GM18505 (cell line): ENCODE measurements around the gene VENTX.
"Not testable (repeated sequence)": the region's sequence is repeated elsewhere in the genome, so short reads cannot be mapped to it uniquely, and the experiment has no call there.

Experiments used
- ATAC-seq: cut with Tn5 transposase; IDR thresholded peaks from one replicate; pipeline ENCODE4 v1.9.1; 2021; ENCODE audit not compliant: unreplicated experiment
- POLR2A ChIP-seq: IDR thresholded peaks from 4 replicates; pipeline ENCODE4 v1.6.1; 2011; ENCODE audit warnings: borderline replicate concordance; ENCODE audit not compliant: insufficient read depth, insufficient read length; ENCODE audit errors: extremely low read depth

VENTX gene

GRCh38 chr10:133216776-133217175 lies 20.9 kb upstream of the VENTX start:
- no peak for TF ChIP-seq POLR2A
- no peak for ATAC-seq

DNA sequence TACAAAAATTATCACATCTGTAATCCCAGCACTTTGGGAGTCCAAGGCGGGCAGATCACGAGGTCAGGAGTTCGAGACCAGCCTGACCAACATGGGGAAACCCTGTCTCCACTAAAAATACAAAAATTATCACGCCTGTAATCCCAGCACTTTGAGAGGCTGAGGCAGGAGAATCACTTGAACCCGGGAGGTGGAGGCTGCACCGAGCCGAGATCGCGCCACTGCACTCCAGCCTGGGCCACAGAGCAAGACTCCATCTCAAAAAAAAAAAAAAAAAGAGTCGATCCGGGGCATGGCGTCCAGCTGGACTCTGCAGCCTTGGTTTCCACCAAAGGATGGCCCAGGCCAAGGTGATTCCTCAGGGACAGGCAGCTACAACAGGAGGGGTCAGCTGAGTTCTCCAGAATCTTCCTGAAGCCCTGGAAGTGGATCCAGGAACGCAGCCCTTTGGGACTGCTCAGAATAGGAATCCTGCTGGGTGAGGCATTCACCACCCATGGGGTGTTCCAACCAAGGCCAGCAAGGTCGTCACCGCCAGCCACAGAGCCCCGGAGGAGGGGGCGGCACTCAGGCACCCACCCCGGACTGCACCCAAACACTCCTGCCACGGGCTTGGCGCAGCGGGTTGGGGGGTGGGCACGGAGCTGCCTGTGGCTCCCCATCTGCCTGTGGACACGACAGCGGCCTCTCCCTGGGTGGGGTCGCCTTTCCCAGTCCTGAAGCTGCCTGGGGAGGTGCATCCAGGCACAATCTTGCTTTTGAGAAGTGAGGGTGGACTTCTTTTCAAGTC lies 19.7 kb upstream of the VENTX start:
- no peak for ATAC-seq
- no peak for TF ChIP-seq POLR2A

- no peak for ATAC-seq
- no peak for TF ChIP-seq POLR2A
Measured at GRCh38 chr10:133218891-133219290, 18.8 kb upstream of the VENTX start.

- no peak for TF ChIP-seq POLR2A
- no peak for ATAC-seq
Measured at GRCh38 chr10:133219782-133220181, 17.9 kb upstream of the VENTX start.

DNA sequence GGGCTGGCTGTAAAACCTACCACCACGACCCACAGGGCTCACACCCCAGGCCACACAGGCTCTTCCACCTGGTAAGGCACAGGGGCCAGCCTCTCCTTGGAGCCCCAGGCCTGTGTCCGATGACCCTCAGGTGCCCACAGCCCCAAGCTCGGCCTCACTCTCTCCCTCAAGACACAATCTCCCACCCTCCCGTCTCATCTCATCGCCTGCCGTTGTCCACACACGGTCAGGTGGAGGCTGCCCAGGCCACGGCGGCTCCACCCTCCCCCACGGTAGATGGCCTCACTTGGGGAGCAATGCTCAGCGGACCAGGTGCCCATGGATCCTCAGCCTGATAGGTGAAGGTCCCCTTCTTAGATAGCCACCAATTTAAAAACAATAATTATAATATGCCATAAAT lies 16.3 kb upstream of the VENTX start:
- no peak for ATAC-seq
- no peak for TF ChIP-seq POLR2A

GRCh38 chr10:133221756-133222155 lies 15.9 kb upstream of the VENTX start:
- ATAC-seq: not testable (repeated sequence)

DNA sequence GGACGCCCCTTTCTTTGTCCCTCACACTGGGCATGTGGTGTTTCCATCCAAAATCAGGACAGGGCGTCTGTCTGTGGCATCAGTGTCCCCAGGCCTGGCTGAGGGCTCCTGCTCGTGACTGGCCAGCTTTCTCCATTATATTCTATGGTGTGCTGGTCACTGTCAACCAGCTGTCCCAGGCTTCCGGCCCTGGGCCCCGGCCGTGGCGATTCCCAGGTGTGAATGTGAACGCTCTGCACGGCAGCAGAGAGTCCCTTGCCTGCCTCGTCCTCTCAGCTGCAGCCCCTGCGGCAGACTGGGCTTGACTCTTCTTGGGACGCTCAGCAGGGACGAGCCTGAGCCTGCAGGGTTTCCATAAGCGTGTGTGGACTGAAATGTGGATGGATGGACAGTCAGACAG lies 13.6 kb upstream of the VENTX start:
- ATAC-seq: no peak
- TF ChIP-seq POLR2A: no peak

- ATAC-seq: no peak
- no peak for TF ChIP-seq POLR2A
Measured at GRCh38 chr10:133224756-133225372, 12.8 kb upstream of the VENTX start.

- TF ChIP-seq POLR2A: no peak
- no peak for ATAC-seq
Measured at GRCh38 chr10:133225707-133226191, 11.9 kb upstream of the VENTX start.

DNA sequence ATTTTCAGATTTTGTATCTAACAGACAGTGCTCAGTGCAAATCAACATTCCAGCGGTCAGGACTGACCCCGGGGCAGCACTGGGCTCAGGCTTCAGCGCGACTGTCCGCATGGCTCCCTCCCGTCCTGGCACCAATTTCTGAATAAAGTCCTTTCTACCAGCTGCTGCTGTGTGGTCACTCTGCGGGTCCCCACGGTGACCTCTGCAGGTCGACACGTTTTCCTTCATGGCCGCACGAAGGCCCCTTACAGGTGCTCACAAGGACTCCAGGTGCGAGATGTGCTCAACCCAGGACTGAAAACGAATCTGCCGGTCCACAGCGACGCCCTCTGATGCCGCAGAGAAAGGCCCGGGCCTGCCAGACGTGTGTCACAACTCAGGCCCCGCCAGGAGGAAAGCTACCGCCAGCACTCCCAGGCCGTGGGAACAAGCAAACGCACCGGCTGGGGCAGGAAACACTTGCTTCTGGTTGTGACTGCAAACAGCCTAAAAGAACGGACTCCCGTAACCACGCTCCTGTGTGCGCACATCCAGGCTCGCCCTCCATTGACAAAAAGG lies 11.3 kb upstream of the VENTX start:
- TF ChIP-seq POLR2A: no peak
- no peak for ATAC-seq

- TF ChIP-seq POLR2A: no peak
- no peak for ATAC-seq
Measured at GRCh38 chr10:133227256-133227655, 10.4 kb upstream of the VENTX start.

GRCh38 chr10:133229265-133230043 lies 8.2 kb upstream of the VENTX start:
- no peak for ATAC-seq
- TF ChIP-seq POLR2A: no peak

DNA sequence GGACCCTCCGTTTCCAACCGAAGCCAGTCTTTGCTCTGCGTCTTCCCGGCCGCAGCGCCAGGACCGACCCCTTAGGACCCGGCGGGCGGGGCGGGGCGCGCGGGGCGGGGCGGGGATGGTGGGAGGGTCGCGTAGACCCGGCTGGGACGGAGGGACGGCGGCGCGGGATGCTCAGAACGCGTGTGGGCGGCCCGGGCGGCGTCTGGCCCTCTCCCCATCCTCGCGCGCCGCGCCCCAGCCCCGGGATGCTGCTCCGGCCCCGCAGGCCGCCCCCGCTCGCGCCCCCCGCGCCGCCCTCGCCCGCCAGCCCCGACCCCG lies 7.7 kb upstream of the VENTX start, which contains the start of gene UTF1:
Gene UTF1, plus strand, starts transcription at position 174 of the 318 bp plus-strand sequence. Its CDS starts 72 bp downstream, at position 246.
- ATAC-seq: no peak
- TF ChIP-seq POLR2A: no peak
